Breast epithelium (tissue), 4 donors: ENCODE data around the gene DDO. TPM values are rescaled to one million over a fixed set of nuclear protein-coding genes. Genes with fewer than 3 reads are reported as not detected.

Source experiments
- DNase-seq, 2 donors: peaks; one replicate each; pipeline ENCODE4 v3.0.0-alpha.2; 2019; ENCODE audit warnings: low spot score in 2 of 2
- H3K27ac ChIP-seq, 2 donors: fragments of 200-600 bp; sonication (generic) in 1 of 2; one replicate each; pipeline ENCODE4 v1.5.1; 2016 to 2019; ENCODE audit warnings: mild to moderate bottlenecking in 1 of 2
- H3K27me3 ChIP-seq, 2 donors: fragments of 200-600 bp; sonication (generic) in 1 of 2; one replicate each; pipeline versions ENCODE4 v1.5.1 to v1.6.0; 2017 to 2019; ENCODE audit warnings: control low read depth in 1 of 2, mild to moderate bottlenecking in 1 of 2
- H3K36me3 ChIP-seq: fragments of 200-600 bp; one replicate; pipeline ENCODE4 v1.5.1; 2019
- H3K4me1 ChIP-seq, 2 donors: fragments of 200-600 bp; sonication (generic); one replicate each; pipeline ENCODE4 v1.5.1; 2016 to 2019; ENCODE audit warnings: control low read depth in 1 of 2
- H3K4me3 ChIP-seq, 3 donors: fragments of 200-600 bp; sonication (generic); 1 replicate in 2 of 3; 2 replicates in 1 of 3; pipeline ENCODE4 v1.5.1; 2016 to 2019; ENCODE audit warnings: mild to moderate bottlenecking in 3 of 3, moderate library complexity in 2 of 3
- H3K9me3 ChIP-seq, 2 donors: fragments of 200-600 bp; sonication (generic) in 1 of 2; one replicate each; pipeline ENCODE4 v1.5.1; 2016 to 2019; ENCODE audit warnings: control low read depth in 1 of 2
- POLR2A ChIP-seq: fragments of 450-650 bp; IDR thresholded peaks from one replicate; pipeline ENCODE4 v1.6.1; 2016; ENCODE audit warnings: antibody characterized with exemption, mild to moderate bottlenecking, moderate library complexity
- POLR2AphosphoS5 ChIP-seq, 3 donors: sonication (generic); formaldehyde crosslinking; IDR thresholded peaks; one replicate each; pipeline ENCODE4 v1.6.1; 2017; ENCODE audit warnings: antibody characterized with exemption in 3 of 3
- intact Hi-C: fragments of 100-400 bp; cut with DNase I; formaldehyde crosslinking; loops from one replicate; pipeline ENCODE4 v1.15.1; 2023; ENCODE audit warnings: low total_unique reads
- total RNA-seq, 3 donors: library from RNA; depleted of rRNA; stranded (reverse); fragments of >200 nt; gene quantifications; one replicate each; pipeline ENCODE4 v1.1.0, GENCODE V29; 2016
- TF ChIP-seq, protein P1 (sequence below), 3 donors: fragments of 450-650 bp; IDR thresholded peaks; one replicate each; pipeline ENCODE4 v1.5.1; 2016 to 2017; ENCODE audit warnings: antibody characterized with exemption in 3 of 3, mild to moderate bottlenecking in 3 of 3, moderate library complexity in 3 of 3

DDO gene
- total RNA-seq, 3 donors from 2014 or later: 1.6 to 4.7 (median 2.0) TPM

DNA sequence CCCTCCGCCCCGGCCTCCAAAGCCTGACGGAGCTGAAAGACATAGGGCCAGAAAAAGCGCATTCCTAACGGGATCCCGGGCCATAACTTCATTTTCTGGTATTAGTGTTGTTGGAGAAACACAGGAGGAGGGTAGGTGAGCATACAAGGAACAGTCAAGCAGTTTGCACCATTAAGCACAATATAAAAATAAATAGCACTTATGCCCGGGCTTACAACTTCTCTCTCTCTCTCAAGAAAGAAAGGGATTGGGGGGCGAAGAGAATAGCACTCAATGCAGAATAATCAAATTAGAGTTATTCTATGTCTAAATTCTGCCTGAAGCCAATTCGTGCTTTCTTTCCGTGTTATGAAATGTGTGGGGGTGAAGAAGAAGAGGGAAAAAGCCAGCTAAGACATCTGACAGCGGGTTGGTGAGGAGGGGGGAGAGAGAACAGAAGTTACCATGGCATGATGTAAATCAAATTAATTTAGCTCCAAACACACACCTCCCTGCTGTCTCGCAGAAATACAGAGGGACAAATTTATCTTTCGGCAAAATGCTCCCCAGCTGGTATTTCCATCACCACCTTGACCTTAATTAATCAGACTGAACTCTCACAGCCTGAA is 56.7 kb downstream of the DDO start:
- H3K4me1 ChIP-seq: no peaks in the 10 kb centered on the region
- H3K27me3 ChIP-seq: peaks cover 0 to 8% of the 10 kb centered on the region in 2 donors
- H3K27ac ChIP-seq: peak overlapping the region; percentile 69 to 92
- TF ChIP-seq POLR2AphosphoS5 (IDR thresholded peaks at IDR 0.05) (no peak), POLR2A (no peak)
- TF ChIP-seq, protein P1, sequence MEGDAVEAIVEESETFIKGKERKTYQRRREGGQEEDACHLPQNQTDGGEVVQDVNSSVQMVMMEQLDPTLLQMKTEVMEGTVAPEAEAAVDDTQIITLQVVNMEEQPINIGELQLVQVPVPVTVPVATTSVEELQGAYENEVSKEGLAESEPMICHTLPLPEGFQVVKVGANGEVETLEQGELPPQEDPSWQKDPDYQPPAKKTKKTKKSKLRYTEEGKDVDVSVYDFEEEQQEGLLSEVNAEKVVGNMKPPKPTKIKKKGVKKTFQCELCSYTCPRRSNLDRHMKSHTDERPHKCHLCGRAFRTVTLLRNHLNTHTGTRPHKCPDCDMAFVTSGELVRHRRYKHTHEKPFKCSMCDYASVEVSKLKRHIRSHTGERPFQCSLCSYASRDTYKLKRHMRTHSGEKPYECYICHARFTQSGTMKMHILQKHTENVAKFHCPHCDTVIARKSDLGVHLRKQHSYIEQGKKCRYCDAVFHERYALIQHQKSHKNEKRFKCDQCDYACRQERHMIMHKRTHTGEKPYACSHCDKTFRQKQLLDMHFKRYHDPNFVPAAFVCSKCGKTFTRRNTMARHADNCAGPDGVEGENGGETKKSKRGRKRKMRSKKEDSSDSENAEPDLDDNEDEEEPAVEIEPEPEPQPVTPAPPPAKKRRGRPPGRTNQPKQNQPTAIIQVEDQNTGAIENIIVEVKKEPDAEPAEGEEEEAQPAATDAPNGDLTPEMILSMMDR (IDR thresholded peaks at IDR 0.05): no peak
- peak overlapping the region; percentile 53 to 73 (median 54) for H3K4me3 ChIP-seq
- intact Hi-C loops: no loop called here
- no peak for DNase-seq
- H3K9me3 ChIP-seq: no peaks in the 10 kb centered on the region
- no peaks in the 10 kb centered on the region for H3K36me3 ChIP-seq

DNA sequence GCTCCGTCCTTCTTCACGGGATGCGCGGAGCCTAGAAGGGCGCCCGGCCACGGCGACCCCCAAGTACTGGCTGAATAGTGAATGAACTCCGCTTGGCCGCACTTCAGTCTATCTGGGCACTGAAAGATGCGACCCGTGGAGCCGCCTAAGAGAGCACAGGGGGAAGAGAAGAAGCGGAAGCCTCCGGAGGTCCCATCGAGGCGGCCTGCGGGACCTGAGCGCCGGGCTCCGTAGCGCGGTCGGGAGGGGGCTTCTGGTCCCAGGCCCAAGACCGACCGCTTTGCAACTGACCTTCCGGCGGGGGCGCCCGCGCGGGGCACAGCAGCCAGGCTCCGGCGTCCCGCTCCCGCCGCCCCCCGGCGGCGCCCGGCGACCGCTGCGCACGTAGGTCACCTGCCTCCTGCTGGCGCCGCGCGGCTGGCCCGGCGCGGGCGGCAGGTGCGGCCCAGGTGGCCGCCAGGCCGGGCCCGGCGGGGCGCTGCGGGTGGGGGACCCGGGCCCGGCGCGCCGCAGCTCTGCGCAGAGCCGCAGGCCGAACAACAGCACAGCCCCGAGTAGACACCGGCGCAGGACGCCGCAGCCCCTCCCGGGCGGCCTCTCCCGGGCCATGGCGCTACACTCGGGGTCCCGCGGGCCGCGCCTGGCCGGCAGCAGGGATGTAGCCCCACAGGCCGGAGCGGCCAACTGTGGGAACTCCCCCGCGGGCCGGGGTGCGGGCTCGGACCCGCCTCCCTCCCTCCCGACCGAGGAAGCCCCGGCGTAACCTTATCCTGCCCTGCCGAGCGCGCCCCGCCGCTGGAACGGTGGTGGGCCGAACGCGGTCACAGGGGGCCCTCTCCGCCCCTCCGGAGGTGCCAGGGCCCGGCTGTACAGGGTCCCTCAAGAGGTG is 57.5 kb downstream of the DDO start, which contains the start of gene METTL24:
Gene METTL24, minus strand, starts transcription at position 686 of the 889 bp plus-strand sequence. Its CDS starts 77 bp downstream, at position 609.
- intact Hi-C loops: no loop called here
- Histone ChIP-seq H3K4me1 (no peaks in the 10 kb centered on the region), H3K4me3 (peak within 1 kb of the TSS; percentile 53 to 73 (median 54)), H3K36me3 (no peaks in the 10 kb centered on the region), H3K27ac (peak within 1 kb of the TSS; percentile 69 to 92), H3K9me3 (no peaks in the 10 kb centered on the region), H3K27me3 (peaks cover 0 to 8% of the 10 kb centered on the region in 2 donors)
- TF ChIP-seq, protein P1 (IDR thresholded peaks at IDR 0.05): no peak
- no peak for TF ChIP-seq POLR2A
- no peak for TF ChIP-seq POLR2AphosphoS5 (IDR thresholded peaks at IDR 0.05)
- DNase-seq: no peak

DNA sequence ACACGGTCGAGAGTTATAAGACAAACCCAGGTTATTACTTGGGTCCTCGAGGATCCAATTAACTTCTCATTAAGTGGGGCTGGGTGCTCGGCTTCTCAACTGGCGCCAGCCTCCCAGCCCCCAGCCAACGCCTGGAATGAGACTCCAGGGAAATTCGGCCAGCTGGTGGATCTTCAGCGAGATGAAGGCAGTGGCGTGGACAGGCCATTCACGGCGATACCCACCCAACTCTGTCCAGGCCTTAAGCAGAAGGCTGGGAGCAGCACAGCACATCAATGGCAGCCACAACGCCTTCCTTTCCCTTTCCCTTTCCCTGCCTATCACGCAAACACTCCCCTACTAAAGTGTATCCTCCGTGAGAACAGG is 58.1 kb downstream of the DDO start:
- no peak for TF ChIP-seq POLR2A
- TF ChIP-seq, protein P1 (IDR thresholded peaks at IDR 0.05): no peak
- no peak for TF ChIP-seq POLR2AphosphoS5 (IDR thresholded peaks at IDR 0.05)
- H3K4me1 ChIP-seq: no peaks in the 10 kb centered on the region
- intact Hi-C loops: no loop called here
- no peak for DNase-seq
- H3K9me3 ChIP-seq: no peaks in the 10 kb centered on the region
- H3K27me3 ChIP-seq: peaks cover 0 to 8% of the 10 kb centered on the region in 2 donors
- peak overlapping the region; percentile 65 to 92 for H3K27ac ChIP-seq
- peak overlapping the region; percentile 53 to 73 (median 54) for H3K4me3 ChIP-seq
- H3K36me3 ChIP-seq: no peaks in the 10 kb centered on the region

DNA sequence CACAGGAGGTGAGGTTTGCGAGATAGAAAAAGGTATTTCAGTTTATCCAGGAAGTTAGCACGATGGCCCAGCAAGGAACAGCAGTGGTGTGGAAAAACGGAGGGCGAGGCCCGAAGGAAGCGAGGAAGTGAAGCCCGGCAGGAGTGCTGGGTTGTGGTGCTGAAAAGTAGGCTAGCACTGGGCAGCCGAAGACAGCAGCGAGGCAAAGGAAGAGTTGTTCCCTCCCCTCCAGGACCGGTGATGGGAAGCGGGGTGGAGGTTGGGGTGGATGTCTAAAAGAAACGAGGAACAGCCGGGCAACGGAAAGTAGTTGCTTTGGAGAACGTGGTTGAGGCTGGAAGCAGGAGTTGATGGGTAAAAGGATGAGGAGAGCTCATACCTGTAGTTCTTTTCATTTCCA is 58.6 kb downstream of the DDO start:
- Histone ChIP-seq H3K4me1 (no peaks in the 10 kb centered on the region), H3K27ac (peak overlapping the region; percentile 65 to 92), H3K9me3 (no peaks in the 10 kb centered on the region), H3K27me3 (peaks cover 0 to 8% of the 10 kb centered on the region in 2 donors), H3K36me3 (no peaks in the 10 kb centered on the region), H3K4me3 (peak overlapping the region in 2 of 3 donors; percentile 54 to 73)
- DNase-seq: no peak
- no peak for TF ChIP-seq POLR2AphosphoS5 (IDR thresholded peaks at IDR 0.05)
- TF ChIP-seq, protein P1 (IDR thresholded peaks at IDR 0.05): no peak
- TF ChIP-seq POLR2A: no peak
- intact Hi-C loops: no loop called here

DNA sequence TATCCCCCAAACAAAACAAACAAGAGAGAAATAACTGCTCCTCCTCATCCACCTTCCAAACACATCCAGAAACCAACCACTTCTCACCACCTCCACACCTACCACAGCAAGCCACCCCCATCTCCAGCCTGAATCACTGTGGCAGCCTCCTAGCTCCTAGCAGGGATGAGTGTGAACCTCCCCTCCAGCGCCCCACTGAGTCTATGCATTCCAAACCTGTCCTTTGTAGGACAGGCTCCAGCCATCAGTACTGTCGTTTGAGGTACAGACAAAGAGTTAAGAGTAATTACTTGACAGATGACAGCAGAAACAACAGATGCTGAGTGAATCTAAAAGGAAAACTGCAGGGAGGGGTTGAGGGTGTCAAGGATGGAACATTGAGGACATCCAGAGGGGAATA is 59.6 kb downstream of the DDO start:
- H3K27me3 ChIP-seq: peaks cover 0 to 8% of the 10 kb centered on the region in 2 donors
- intact Hi-C loops: no loop called here
- TF ChIP-seq POLR2AphosphoS5 (IDR thresholded peaks at IDR 0.05): no peak
- TF ChIP-seq, protein P1 (IDR thresholded peaks at IDR 0.05): no peak
- no peak for TF ChIP-seq POLR2A
- H3K9me3 ChIP-seq: no peaks in the 10 kb centered on the region
- H3K27ac ChIP-seq: peak overlapping the region in 1 of 2 donors; percentile 57
- H3K36me3 ChIP-seq: no peaks in the 10 kb centered on the region
- no peak overlapping the region for H3K4me3 ChIP-seq
- H3K4me1 ChIP-seq: no peaks in the 10 kb centered on the region
- DNase-seq: no peak
